Transverse colon (tissue), 4 donors: ENCODE measurements around the gene SPIN1.

Source experiments
- CTCF ChIP-seq, 5 experiments: fragments of 200-600 bp in 3 of 5; fragments of 450-650 bp in 2 of 5; sonication (generic) in 3 of 5; IDR thresholded peaks; 1 replicate in 2 of 5; 2 replicates in 3 of 5; pipeline ENCODE4 v1.5.1; 2016 to 2017; ENCODE audit warnings: antibody characterized with exemption in 5 of 5, inconsistent platforms in 3 of 5, mild to moderate bottlenecking in 2 of 5, moderate library complexity in 1 of 5
- POLR2A ChIP-seq: fragments of 450-650 bp; IDR thresholded peaks from one replicate; pipeline ENCODE4 v1.6.1; 2016; ENCODE audit warnings: antibody characterized with exemption, mild to moderate bottlenecking, moderate library complexity
- POLR2AphosphoS5 ChIP-seq, 3 donors: sonication (generic); formaldehyde crosslinking; IDR thresholded peaks; one replicate each; pipeline ENCODE4 v1.6.1; 2016; ENCODE audit warnings: antibody characterized with exemption in 3 of 3

DNA sequence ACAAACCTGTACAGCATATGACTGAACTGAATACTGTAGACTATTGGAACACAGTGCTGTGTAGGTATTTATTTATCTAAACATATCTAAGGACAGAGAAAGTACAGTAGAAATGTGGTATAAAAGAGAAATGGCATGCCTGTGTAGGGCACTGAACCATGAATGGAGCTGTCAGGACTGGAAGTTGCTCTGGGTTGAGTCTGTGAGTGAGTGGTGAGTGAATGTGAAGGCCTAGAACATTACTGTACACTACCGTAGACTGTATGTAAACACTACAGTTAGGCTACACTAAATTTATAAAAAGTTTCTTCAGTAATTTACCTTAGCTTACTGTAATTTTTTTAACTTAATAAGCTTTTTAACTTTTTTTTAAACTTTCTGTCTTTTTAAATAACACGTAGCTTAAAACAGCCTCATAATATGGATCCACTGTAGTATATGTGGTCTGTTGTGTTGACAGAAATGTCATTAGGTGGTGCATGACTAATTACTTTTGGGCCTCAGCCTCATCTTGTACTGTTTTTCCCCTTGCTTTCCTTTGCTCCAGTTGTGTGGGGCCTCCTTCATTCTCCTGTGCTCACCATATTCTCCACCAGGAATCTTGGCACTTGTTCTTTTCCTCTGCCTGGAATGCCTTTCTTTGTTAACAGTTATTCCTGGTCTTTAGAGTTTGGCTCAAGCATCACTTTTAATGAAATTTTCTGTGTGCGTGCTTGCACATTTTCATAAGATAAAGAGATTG is 8.8 kb downstream of the SPIN1 start:
- TF ChIP-seq CTCF (IDR thresholded peaks at IDR 0.05) (no peak), POLR2AphosphoS5 (IDR thresholded peaks at IDR 0.05) (no peak), POLR2A (no peak)
